SK-N-SH treated with all-trans-retinoic acid at 6 μM for 48 hours (cell line): Measurements from ENCODE around the gene KRTAP12-2.

Source experiments
- ARNTL ChIP-seq: fragments of 450-650 bp; formaldehyde crosslinking; IDR thresholded peaks from 2 replicates; pipeline ENCODE4 v1.5.0; 2020; ENCODE audit warnings: low read depth, mild to moderate bottlenecking, moderate library complexity, borderline replicate concordance
- BACH2 ChIP-seq: fragments of 250-450 bp; sonication (Bioruptor Pico); IDR thresholded peaks from 2 replicates; pipeline ENCODE4 v1.9.0; 2021; ENCODE audit warnings: mild to moderate bottlenecking, borderline replicate concordance
- ESRRG ChIP-seq: fragments of 250-450 bp; sonication (Bioruptor Pico); IDR thresholded peaks from 2 replicates; pipeline ENCODE4 v1.6.1; 2021; ENCODE audit warnings: mild to moderate bottlenecking
- GLIS3 ChIP-seq: fragments of 250-450 bp; sonication (Bioruptor Pico); IDR thresholded peaks from 2 replicates; pipeline ENCODE4 v1.5.0; 2020; ENCODE audit warnings: mild to moderate bottlenecking, moderate library complexity
- PPARA ChIP-seq: fragments of 250-450 bp; sonication (Bioruptor Pico); IDR thresholded peaks from 2 replicates; pipeline ENCODE4 v1.5.0; 2020; ENCODE audit warnings: mild to moderate bottlenecking, borderline replicate concordance
- RARB ChIP-seq: fragments of 250-450 bp; sonication (Bioruptor Pico); IDR thresholded peaks from 2 replicates; pipeline ENCODE4 v1.8.0; 2021; ENCODE audit warnings: mild to moderate bottlenecking, moderate library complexity
- TCF4 ChIP-seq: fragments of 250-450 bp; sonication (Bioruptor Pico); IDR thresholded peaks from 2 replicates; pipeline ENCODE4 v1.8.0; 2021; ENCODE audit warnings: mild to moderate bottlenecking, moderate library complexity, borderline replicate concordance
- ZC3H10 ChIP-seq: fragments of 250-450 bp; sonication (Bioruptor Pico); IDR thresholded peaks from 2 replicates; pipeline ENCODE4 v1.5.1; 2021; ENCODE audit warnings: mild to moderate bottlenecking, moderate library complexity
- ZFP3 ChIP-seq: fragments of 250-450 bp; sonication (Bioruptor Pico); IDR thresholded peaks from 2 replicates; pipeline ENCODE4 v1.5.0; 2020; ENCODE audit warnings: mild to moderate bottlenecking, moderate library complexity
- ZFP30 ChIP-seq: fragments of 450-650 bp; formaldehyde crosslinking; IDR thresholded peaks from 2 replicates; pipeline ENCODE4 v1.5.0; 2022; ENCODE audit warnings: mild to moderate bottlenecking, moderate library complexity
- ZNF8 ChIP-seq: fragments of 450-650 bp; formaldehyde crosslinking; IDR thresholded peaks from 2 replicates; pipeline ENCODE4 v1.5.0; 2020; ENCODE audit warnings: mild to moderate bottlenecking, moderate library complexity
- TF ChIP-seq, protein P1 (sequence below): fragments of 250-450 bp; sonication (Bioruptor Pico); IDR thresholded peaks from 2 replicates; pipeline ENCODE4 v1.8.0; 2020; ENCODE audit warnings: mild to moderate bottlenecking, moderate library complexity, borderline replicate concordance
- TF ChIP-seq, protein P2 (sequence below): fragments of 250-450 bp; sonication (Bioruptor Pico); IDR thresholded peaks from 2 replicates; pipeline ENCODE4 v1.5.0; 2020; ENCODE audit warnings: mild to moderate bottlenecking, moderate library complexity

DNA sequence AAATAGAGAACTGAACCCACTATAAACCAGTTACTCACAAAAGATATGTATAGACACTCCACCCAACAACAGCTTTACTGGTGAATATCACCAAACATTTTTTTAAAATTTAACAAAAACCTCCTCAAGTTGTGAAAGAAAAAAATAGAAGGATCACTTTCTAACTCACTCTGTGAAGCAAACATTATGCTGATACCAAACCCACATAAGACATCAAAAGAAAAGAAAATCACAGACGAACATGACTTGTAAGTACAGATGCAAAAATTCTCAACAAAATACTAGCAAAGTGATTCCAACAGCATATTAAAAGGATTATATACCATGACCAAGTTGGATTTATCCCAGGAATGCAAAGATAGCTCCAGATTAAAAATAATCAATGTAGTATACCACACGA is 25.0 kb upstream of the KRTAP12-2 start:
- TF ChIP-seq RARB (no peak), PPARA (CRISPR knock-in tag) (no peak), GLIS3 (CRISPR knock-in tag) (no peak), TCF4 (CRISPR knock-in tag) (no peak), ZFP30 (CRISPR knock-in tag) (no peak), ARNTL (CRISPR knock-in tag) (no peak), ESRRG (no peak), BACH2 (CRISPR knock-in tag) (no peak), ZNF8 (CRISPR knock-in tag) (no peak), ZFP3 (CRISPR knock-in tag) (no peak), ZC3H10 (no peak)
- TF ChIP-seq, protein P1, sequence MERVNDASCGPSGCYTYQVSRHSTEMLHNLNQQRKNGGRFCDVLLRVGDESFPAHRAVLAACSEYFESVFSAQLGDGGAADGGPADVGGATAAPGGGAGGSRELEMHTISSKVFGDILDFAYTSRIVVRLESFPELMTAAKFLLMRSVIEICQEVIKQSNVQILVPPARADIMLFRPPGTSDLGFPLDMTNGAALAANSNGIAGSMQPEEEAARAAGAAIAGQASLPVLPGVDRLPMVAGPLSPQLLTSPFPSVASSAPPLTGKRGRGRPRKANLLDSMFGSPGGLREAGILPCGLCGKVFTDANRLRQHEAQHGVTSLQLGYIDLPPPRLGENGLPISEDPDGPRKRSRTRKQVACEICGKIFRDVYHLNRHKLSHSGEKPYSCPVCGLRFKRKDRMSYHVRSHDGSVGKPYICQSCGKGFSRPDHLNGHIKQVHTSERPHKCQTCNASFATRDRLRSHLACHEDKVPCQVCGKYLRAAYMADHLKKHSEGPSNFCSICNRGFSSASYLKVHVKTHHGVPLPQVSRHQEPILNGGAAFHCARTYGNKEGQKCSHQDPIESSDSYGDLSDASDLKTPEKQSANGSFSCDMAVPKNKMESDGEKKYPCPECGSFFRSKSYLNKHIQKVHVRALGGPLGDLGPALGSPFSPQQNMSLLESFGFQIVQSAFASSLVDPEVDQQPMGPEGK (CRISPR knock-in tag): no peak
- TF ChIP-seq, protein P2, sequence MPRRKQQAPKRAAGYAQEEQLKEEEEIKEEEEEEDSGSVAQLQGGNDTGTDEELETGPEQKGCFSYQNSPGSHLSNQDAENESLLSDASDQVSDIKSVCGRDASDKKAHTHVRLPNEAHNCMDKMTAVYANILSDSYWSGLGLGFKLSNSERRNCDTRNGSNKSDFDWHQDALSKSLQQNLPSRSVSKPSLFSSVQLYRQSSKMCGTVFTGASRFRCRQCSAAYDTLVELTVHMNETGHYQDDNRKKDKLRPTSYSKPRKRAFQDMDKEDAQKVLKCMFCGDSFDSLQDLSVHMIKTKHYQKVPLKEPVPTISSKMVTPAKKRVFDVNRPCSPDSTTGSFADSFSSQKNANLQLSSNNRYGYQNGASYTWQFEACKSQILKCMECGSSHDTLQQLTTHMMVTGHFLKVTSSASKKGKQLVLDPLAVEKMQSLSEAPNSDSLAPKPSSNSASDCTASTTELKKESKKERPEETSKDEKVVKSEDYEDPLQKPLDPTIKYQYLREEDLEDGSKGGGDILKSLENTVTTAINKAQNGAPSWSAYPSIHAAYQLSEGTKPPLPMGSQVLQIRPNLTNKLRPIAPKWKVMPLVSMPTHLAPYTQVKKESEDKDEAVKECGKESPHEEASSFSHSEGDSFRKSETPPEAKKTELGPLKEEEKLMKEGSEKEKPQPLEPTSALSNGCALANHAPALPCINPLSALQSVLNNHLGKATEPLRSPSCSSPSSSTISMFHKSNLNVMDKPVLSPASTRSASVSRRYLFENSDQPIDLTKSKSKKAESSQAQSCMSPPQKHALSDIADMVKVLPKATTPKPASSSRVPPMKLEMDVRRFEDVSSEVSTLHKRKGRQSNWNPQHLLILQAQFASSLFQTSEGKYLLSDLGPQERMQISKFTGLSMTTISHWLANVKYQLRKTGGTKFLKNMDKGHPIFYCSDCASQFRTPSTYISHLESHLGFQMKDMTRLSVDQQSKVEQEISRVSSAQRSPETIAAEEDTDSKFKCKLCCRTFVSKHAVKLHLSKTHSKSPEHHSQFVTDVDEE (CRISPR knock-in tag): no peak
